Measurements from ENCODE around the gene CCER1.

The CCER1 gene

DNA sequence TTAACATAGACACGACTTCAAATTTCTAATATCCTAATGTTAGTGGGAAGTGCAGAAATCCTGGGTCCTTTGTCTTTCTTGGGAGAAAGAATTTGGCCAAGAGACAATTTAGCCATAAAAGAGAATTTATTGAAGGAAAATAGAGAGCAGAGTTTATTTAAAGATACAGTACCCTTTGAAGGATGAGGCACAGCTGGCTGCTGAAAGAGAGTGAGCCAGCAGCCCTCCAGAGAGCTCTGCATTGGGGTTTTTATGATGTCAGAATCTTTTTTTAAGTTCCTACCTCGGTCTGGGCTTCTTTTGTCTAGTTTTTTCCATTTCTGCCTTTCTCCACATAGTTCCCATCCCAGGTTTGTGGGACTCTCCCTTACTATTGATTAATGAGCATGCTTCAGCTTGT, 37.5 kb downstream of the CCER1 start:
- DNase-seq: no peak

DNA sequence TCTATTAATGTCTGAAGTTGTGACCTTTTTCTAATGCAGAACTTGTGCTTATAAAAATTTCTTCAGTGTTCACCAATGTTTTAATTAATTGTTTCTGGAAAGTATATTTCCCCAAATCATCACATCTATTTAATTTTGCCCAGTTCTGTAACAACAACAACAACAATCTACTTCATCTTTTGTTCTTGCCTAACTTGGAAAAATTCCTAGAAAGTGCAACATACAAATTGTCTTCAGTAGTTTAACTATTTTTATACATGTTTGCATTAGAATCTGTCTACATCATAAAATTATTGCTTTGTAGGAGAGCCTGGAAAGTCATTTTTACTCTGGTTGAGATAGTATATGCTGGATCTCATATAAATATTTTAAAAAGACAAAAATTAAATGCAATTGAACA, 38.5 kb downstream of the CCER1 start:
- DNase-seq: no peak

DNA sequence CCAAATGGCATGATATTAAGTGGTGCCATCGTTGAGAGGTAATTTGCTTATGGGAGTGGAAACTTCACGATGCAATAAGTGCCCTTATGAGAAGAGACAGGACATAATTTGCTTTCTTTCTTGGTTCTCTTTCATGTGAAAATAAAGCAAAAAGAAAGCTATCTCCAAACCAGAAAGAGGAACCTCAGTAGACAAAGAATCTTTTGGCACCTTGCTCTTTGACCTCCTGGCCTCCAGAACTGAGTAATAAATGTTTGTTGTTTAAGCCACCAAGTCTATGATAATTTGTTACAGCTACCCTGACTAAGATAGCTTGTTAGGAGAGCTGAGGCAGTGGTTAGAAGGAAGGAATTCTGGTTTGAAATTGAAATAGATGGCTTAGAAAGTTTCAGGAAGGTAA, 39.6 kb downstream of the CCER1 start:
- no peak for DNase-seq

DNA sequence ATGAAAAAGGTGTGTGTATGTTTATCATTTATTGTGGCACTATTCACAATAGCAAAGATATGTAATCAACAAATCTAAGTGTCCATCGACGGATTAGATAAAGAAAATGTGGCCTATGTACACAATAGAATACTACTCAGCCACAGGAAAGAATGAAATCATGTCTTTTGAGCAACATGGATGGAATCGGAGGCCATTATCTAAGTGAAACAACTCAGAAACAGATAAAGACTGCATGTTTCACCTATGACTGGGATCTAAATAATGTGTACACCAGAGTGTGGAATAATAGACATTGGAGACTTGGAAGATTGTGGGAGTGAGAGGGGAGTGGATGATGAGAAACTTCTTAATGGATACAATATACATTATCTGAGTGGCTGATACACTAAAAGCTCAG, 44.0 kb downstream of the CCER1 start:
- no peak for DNase-seq

DNA sequence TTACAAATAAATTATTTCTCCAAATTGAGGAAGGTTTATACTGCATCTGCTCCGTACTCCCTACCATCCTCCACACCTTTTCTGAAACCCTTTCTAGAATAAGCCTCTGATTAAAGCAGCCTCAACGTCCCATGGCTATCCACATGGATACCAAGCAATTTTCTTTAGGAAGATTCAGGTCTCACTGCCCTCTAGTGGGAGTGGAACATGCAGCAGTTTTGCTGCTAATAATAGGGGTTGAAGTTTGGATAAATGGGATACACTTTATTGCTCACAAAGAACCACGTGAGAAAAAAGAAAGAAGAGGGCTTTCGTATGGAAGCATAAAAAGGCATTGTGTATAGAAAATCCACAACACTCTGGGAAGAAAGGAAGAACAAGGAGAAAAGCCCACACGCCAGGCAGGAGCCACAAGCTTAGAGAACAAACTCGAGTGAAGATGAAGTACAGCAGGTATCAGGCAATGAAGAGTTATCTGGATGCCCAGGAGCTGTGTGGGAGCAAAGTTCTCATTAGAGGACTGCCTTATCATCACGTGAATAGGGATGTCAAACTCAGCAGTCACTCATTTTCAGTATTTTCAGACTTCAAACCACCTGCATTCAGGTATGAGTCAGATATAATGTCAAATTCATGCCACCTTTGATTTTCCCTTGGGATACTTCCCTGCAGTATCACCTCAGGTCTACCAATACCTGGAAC, 45.8 kb downstream of the CCER1 start:
- peak; percentile 62 for DNase-seq

DNA sequence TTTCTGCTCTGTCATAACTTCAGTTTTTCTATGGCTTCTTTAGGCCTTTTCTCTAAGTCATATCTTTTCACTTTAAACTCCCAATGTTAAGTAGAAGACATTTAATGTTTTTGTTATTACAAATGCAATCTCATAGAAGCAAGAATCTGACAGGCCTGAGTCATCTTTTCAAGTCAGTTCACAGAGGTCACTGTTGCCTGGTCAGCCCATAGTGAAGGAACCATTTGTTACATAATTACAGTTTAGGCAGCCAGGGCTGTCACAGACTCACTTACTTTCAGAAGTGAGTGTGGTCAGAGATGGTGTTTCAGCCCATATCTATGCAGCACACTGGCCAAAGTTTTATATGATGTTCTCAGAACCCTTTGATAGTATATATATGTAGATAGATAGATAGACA, 46.5 kb downstream of the CCER1 start:
- peak; percentile 81 for DNase-seq

DNA sequence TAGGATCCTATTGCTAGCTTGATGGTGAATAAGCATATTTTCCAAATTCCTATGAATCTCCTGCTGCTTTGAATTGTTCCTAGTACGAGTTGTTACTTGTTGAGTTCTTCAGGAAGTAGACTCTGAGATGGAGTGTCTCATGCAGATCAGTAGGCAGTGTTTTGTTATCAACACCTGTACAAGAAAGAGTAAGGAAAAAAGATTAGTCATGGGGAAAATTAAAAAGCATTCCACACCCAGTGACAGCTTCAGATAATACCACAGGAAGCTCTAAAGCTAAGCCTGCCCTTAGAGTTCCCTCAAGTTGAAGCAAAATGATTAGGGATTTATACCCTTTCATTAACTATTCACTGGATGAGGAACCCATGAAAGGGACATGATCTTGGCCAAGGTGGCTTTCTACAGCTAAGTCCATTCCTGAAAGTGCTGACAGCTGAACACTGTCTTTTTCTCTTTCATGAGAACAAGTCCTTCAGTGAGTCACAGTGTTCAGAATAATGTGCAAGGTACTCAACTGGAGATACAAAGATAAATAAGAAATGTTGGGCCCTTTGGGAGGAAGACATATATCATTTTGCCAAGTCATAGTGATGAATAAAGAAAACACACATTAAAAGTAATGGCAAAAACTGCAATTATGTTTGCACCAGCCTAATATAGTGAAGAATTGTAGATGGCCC, 49.1 kb downstream of the CCER1 start:
- peak; percentile 16 for DNase-seq

DNA sequence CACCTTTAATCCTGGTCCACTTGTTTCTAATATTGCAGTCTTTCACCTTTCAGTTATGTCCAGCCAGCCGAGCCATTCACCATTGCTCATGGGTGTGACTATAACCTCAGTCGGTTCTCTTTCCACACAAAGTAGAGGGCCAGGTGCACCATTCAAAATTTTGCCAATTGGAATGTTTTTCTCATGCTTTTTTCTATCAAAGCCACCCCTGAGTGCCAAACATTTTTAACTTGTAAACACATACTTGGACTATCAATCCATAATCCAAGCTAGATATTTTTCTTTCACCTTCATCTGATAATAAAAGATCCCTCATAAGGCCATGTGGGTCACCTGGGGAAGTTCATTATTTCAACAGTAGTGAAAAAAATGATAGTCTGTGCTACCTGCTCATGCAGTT, 52.4 kb downstream of the CCER1 start:
- DNase-seq: no peak

Data from EL (cell line).